ENCODE measurements around the gene ZNF561. TPM values are rescaled to one million over a fixed set of nuclear protein-coding genes. Genes with fewer than 3 reads are reported as not detected.

Gene ZNF561
- total and polyA plus RNA-seq, 2 donors (not counting 1 experiment from before 2014, with no cell fraction given): 15.7 to 44.5 TPM

DNA sequence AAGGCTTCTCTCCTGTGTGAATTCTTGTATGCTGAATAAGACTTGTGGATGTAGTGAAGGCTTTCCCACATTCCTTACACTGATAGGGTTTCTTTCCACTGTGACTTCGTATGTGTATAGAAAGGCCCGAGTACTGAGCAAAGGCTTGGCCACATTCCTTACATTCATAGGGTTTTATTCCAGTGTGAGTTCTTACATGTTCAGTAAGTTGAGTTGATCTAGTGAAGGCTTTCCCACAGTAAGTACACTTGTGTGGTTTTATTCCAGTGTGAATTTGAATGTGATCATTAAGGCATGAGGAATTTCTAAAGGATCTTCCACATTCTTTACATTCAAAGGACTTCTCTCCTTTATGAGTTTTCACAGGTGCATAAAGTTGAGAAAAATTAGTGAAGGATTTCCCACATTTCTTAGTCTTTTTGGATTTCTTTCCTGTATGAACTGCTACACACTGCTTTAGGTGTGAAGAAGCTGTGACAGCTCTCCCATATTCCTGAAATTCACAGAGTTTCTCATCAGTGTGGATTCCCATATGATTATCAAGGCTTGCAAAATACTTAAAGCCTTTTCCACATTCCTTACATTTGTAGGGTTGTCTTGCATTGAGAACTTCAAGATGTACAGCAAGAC lies 10.4 kb downstream of the ZNF561 start:
- no peak overlapping the region for H3K27ac Mint-ChIP-seq
- H3K27me3 ChIP-seq (replicated peaks in 1 of 4; ENCODE audit: control extremely low read depth in 1 of 4, control insufficient read depth in 3 of 4, insufficient read depth in 4 of 4, low read length in 3 of 4): no peaks in the 10 kb centered on the region
- ChIA-PET CTCF (no interaction called here), POLR2A (no interaction called here)
- H3K9ac ChIP-seq (ENCODE audit: low read length): no peak overlapping the region
- ATAC-seq (ENCODE audit: low read depth) (no peak), DNase-seq (no peak)
- no peak overlapping the region for H2AFZ ChIP-seq (ENCODE audit: insufficient read depth, low read depth, low read length, poor library complexity, severe bottlenecking)
- no peaks in the 10 kb centered on the region for H3K4me1 ChIP-seq (ENCODE audit: control insufficient read depth in 2 of 2, insufficient read depth in 2 of 2, low read length in 2 of 2)
- H3K36me3 ChIP-seq (replicated peaks in 1 of 2; ENCODE audit: control extremely low read depth in 1 of 2, control insufficient read depth in 1 of 2, extremely low read depth in 1 of 2, insufficient read depth in 2 of 2, low read length in 1 of 2): peaks cover 21 to 60% of the 10 kb centered on the region in 2 experiments
- peaks cover 16 to 44% (median 37%) of the 10 kb centered on the region in 3 donors for H3K9me3 ChIP-seq (ENCODE audit: control extremely low read depth in 1 of 3, control insufficient read depth in 2 of 3, insufficient read depth in 1 of 3, low read length in 2 of 3)
- no peaks in the 10 kb centered on the region for H4K20me1 ChIP-seq (ENCODE audit: control insufficient read depth, insufficient read depth, low read length, poor library complexity, severe bottlenecking)
- H3K4me3 Mint-ChIP-seq: no peak overlapping the region
- no peaks in the 10 kb centered on the region for H3K79me2 ChIP-seq (ENCODE audit: control insufficient read depth, insufficient read depth, low read length)
- H3K4me3 ChIP-seq (ENCODE audit: control extremely low read depth in 1 of 5, extremely low read depth in 1 of 5, insufficient read depth in 1 of 5, low read depth in 2 of 5, low read length in 4 of 5): no peak overlapping the region
- no peaks in the 10 kb centered on the region for H3K27me3 Mint-ChIP-seq
- no peak overlapping the region for H3K27ac ChIP-seq (ENCODE audit: low read length in 2 of 2)
- TF ChIP-seq EZH2 (IDR thresholded peaks at IDR 0.05; ENCODE audit: borderline replicate concordance, insufficient read depth, low read depth, low read length, poor library complexity, severe bottlenecking) (no peak), CTCF (IDR thresholded peaks at IDR 0.05) (no peak)
- no peak overlapping the region for H3K4me2 ChIP-seq (replicated peaks; ENCODE audit: low read depth, low read length, poor library complexity, severe bottlenecking)
- no CpG with 5 or more reads among the region's 2 CpGs for WGBS (ENCODE audit: insufficient coverage)
- H3K4me1 Mint-ChIP-seq: peaks cover 2% of the 10 kb centered on the region
- intact Hi-C loops (cut with micrococcal nuclease): no loop called here
- peaks cover 20% of the 10 kb centered on the region for H3K9me3 Mint-ChIP-seq (ENCODE audit: insufficient read depth)

DNA sequence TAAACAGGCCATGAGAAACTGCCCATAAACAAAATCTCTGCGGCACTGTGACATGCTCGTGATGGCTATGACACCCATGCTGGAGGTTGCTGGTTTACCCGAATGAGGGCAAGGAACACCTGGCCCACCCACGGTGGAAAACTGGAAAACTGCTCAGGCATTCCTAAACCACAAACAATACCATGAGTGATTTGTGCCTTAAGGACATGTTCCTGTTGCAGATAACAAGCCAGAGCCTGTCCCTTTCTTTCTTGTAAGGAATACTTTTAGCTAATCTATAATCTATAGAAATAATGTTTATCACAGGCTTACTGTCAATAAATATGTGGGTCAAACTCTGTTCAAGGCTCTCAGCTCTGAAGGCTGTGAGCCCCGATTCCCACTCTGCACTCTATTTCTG lies 12.1 kb downstream of the ZNF561 start:
- peaks cover 16 to 51% (median 37%) of the 10 kb centered on the region in 3 donors for H3K9me3 ChIP-seq (ENCODE audit: control extremely low read depth in 1 of 3, control insufficient read depth in 2 of 3, insufficient read depth in 1 of 3, low read length in 2 of 3)
- no peaks in the 10 kb centered on the region for H4K20me1 ChIP-seq (ENCODE audit: control insufficient read depth, insufficient read depth, low read length, poor library complexity, severe bottlenecking)
- Mint-ChIP-seq H3K9me3 (ENCODE audit: insufficient read depth) (peaks cover 23% of the 10 kb centered on the region), H3K27me3 (no peaks in the 10 kb centered on the region), H3K27ac (no peak overlapping the region), H3K4me1 (no peaks in the 10 kb centered on the region), H3K4me3 (no peak overlapping the region)
- H3K36me3 ChIP-seq (replicated peaks in 1 of 2; ENCODE audit: control extremely low read depth in 1 of 2, control insufficient read depth in 1 of 2, extremely low read depth in 1 of 2, insufficient read depth in 2 of 2, low read length in 1 of 2): peaks cover 21 to 44% of the 10 kb centered on the region in 2 experiments
- H3K4me3 ChIP-seq (ENCODE audit: control extremely low read depth in 1 of 5, extremely low read depth in 1 of 5, insufficient read depth in 1 of 5, low read depth in 2 of 5, low read length in 4 of 5): no peak overlapping the region
- CTCF ChIA-PET: no interaction called here
- DNase-seq (no peak), ATAC-seq (ENCODE audit: low read depth) (no peak)
- no peak overlapping the region for H3K4me2 ChIP-seq (replicated peaks; ENCODE audit: low read depth, low read length, poor library complexity, severe bottlenecking)
- H3K9ac ChIP-seq (ENCODE audit: low read length): no peak overlapping the region
- H2AFZ ChIP-seq (ENCODE audit: insufficient read depth, low read depth, low read length, poor library complexity, severe bottlenecking): no peak overlapping the region
- no peaks in the 10 kb centered on the region for H3K4me1 ChIP-seq (ENCODE audit: control insufficient read depth in 2 of 2, insufficient read depth in 2 of 2, low read length in 2 of 2)
- intact Hi-C loops (cut with micrococcal nuclease): no loop called here
- WGBS (ENCODE audit: insufficient coverage): 94% methylated on average over 4 of the region's 5 CpGs
- no peak for TF ChIP-seq CTCF (IDR thresholded peaks at IDR 0.05)
- TF ChIP-seq EZH2 (IDR thresholded peaks at IDR 0.05; ENCODE audit: borderline replicate concordance, insufficient read depth, low read depth, low read length, poor library complexity, severe bottlenecking): no peak
- no peaks in the 10 kb centered on the region for H3K27me3 ChIP-seq (replicated peaks in 1 of 4; ENCODE audit: control extremely low read depth in 1 of 4, control insufficient read depth in 3 of 4, insufficient read depth in 4 of 4, low read length in 3 of 4)
- H3K27ac ChIP-seq (ENCODE audit: low read length in 2 of 2): no peak overlapping the region
- POLR2A ChIA-PET: no interaction called here
- no peaks in the 10 kb centered on the region for H3K79me2 ChIP-seq (ENCODE audit: control insufficient read depth, insufficient read depth, low read length)
